Loucy (cell line): ENCODE data around the gene DEFB119.
"Not testable (repeated sequence)": the region's sequence is repeated elsewhere in the genome, so short reads cannot be mapped to it uniquely, and the experiment has no call there.

Experiments used
- H2AFZ ChIP-seq: fragments of 200-600 bp; sonication (generic); 2 replicates; pipeline ENCODE4 v1.6.0; 2016; ENCODE audit warnings: antibody characterized with exemption, mild to moderate bottlenecking, low read length, moderate library complexity
- H3F3A ChIP-seq: fragments of 200-600 bp; 2 replicates; pipeline ENCODE4 v1.6.0; 2016; ENCODE audit warnings: antibody characterized with exemption, low read depth, mild to moderate bottlenecking
- H3K27me3 ChIP-seq: fragments of 200-600 bp; sonication (generic); 2 replicates; pipeline ENCODE4 v1.6.1; 2014; ENCODE audit warnings: low read length, mild to moderate bottlenecking; ENCODE audit not compliant: insufficient read depth, poor library complexity, severe bottlenecking
- H3K36me3 ChIP-seq: fragments of 200-600 bp; sonication (generic); 2 replicates; pipeline ENCODE4 v1.6.1; 2016; ENCODE audit warnings: low read length; ENCODE audit not compliant: insufficient read depth
- H3K4me1 ChIP-seq: fragments of 200-600 bp; sonication (generic); 2 replicates; pipeline ENCODE4 v1.5.1; 2014; ENCODE audit warnings: low read length, mild to moderate bottlenecking; ENCODE audit not compliant: insufficient read depth, poor library complexity, severe bottlenecking
- H3K4me2 ChIP-seq: fragments of 200-600 bp; sonication (generic); 2 replicates; pipeline ENCODE4 v1.6.0; 2014; ENCODE audit warnings: antibody characterized with exemption, low read length, low read depth, mild to moderate bottlenecking; ENCODE audit not compliant: poor library complexity, severe bottlenecking
- H3K4me3 ChIP-seq: fragments of 200-600 bp; sonication (generic); 2 replicates; pipeline ENCODE4 v1.5.1; 2014; ENCODE audit warnings: low read length, mild to moderate bottlenecking, mixed read lengths; ENCODE audit not compliant: poor library complexity, severe bottlenecking
- H3K79me2 ChIP-seq: fragments of 200-600 bp; sonication (generic); 2 replicates; pipeline ENCODE4 v1.6.1; 2014; ENCODE audit warnings: low read length; ENCODE audit not compliant: insufficient read depth
- H3K9ac ChIP-seq: fragments of 200-600 bp; sonication (generic); 2 replicates; pipeline ENCODE4 v1.6.0; 2014; ENCODE audit warnings: mild to moderate bottlenecking, low read depth, low read length, moderate library complexity; ENCODE audit not compliant: poor library complexity, severe bottlenecking
- H3K9me2 ChIP-seq: fragments of 200-600 bp; sonication (generic); replicated peaks from 2 replicates; pipeline ENCODE4 v1.6.1; 2016; ENCODE audit warnings: low read depth, low read length, mixed read lengths
- H3K9me3 ChIP-seq: fragments of 200-600 bp; sonication (generic); 2 replicates; pipeline ENCODE4 v1.6.1; 2014; ENCODE audit warnings: mild to moderate bottlenecking, antibody characterized with exemption, low read length, low read depth; ENCODE audit not compliant: insufficient read depth
- H4K20me1 ChIP-seq: fragments of 200-600 bp; sonication (generic); 2 replicates; pipeline ENCODE4 v1.6.0; 2014; ENCODE audit warnings: antibody characterized with exemption, low read length, mild to moderate bottlenecking; ENCODE audit not compliant: insufficient read depth, poor library complexity, severe bottlenecking
- EZH2phosphoT487 ChIP-seq: fragments of 200-600 bp; IDR thresholded peaks from 2 replicates; pipeline ENCODE4 v1.6.1; 2018; ENCODE audit warnings: antibody characterized with exemption, mild to moderate bottlenecking, moderate library complexity, borderline replicate concordance
- TF ChIP-seq, protein P1 (sequence below): fragments of 200-600 bp; sonication (generic); conservative IDR thresholded peaks from 2 replicates; pipeline ENCODE4 v1.5.1; 2014; ENCODE audit warnings: mild to moderate bottlenecking, antibody characterized with exemption, low read length

DEFB119 gene, protein sequence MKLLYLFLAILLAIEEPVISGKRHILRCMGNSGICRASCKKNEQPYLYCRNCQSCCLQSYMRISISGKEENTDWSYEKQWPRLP

DNA sequence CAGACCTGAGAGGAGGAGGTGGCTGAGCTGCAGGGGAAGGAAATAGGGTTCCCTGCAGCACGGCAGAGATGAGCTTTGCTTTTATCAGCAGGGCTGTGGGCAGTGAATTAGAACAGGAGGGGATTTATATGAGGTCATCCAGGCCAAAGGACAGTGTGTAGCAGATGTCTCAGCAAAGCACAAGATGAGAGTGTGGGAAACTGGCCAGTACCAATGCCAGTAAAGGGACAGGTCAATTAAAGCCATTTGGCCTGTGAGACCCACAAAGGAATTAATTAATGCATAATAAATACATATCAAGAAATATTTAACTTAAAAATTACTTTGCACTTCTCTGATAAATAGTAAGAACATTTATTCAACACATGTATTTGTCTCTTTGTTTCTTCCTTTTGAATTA is at the start of gene DEFB119:
TSS of gene DEFB119 (minus strand) at position 101 of the 400 bp plus-strand sequence. CDS start 107 bp downstream, outside the sequence.
- Histone ChIP-seq H3K9ac (no peak within 1 kb of the TSS), H3K4me2 (no peak within 1 kb of the TSS), H3K27me3 (no peaks in the 10 kb centered on the region), H3K79me2 (no peaks in the 10 kb centered on the region), H3F3A (no peaks in the 10 kb centered on the region), H3K9me3 (no peaks in the 10 kb centered on the region), H3K4me1 (no peaks in the 10 kb centered on the region), H3K9me2 (no peaks in the 10 kb centered on the region), H4K20me1 (no peaks in the 10 kb centered on the region), H2AFZ (no peak within 1 kb of the TSS), H3K36me3 (no peaks in the 10 kb centered on the region), H3K4me3 (no peak within 1 kb of the TSS)
- TF ChIP-seq EZH2phosphoT487, result no peak
- TF ChIP-seq, protein P1, sequence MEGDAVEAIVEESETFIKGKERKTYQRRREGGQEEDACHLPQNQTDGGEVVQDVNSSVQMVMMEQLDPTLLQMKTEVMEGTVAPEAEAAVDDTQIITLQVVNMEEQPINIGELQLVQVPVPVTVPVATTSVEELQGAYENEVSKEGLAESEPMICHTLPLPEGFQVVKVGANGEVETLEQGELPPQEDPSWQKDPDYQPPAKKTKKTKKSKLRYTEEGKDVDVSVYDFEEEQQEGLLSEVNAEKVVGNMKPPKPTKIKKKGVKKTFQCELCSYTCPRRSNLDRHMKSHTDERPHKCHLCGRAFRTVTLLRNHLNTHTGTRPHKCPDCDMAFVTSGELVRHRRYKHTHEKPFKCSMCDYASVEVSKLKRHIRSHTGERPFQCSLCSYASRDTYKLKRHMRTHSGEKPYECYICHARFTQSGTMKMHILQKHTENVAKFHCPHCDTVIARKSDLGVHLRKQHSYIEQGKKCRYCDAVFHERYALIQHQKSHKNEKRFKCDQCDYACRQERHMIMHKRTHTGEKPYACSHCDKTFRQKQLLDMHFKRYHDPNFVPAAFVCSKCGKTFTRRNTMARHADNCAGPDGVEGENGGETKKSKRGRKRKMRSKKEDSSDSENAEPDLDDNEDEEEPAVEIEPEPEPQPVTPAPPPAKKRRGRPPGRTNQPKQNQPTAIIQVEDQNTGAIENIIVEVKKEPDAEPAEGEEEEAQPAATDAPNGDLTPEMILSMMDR, result no peak

DNA sequence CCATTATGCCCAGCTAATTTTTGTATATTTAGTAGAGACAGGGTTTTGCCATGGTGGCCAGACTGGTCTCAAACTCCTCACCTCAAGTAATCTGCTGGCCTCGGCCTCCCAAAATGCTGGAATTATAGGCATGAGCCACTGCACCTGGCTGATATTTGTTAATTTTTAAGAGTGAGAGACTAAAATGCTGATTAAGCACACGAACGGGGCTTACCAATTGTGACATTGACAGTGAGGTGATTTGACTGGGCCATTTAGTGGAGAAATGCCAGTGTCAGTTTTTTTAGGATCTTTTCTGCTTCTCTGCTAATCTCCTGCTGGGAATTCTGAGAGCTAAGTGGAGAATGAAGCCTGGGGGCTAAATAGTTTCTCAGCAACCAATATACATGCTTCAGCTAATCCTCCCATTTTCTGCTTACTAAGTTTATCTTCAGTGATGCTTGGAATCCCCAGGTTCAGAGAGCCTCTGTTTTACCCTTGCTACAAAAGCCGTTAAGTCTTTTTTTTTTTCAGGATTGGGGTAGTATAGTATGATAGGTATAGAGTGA is 40.3 kb upstream of the DEFB119 start:
- Histone ChIP-seq H3K9me2 (no peaks in the 10 kb centered on the region), H3K79me2 (no peaks in the 10 kb centered on the region), H3K27me3 (no peaks in the 10 kb centered on the region), H3K4me2 (no peak overlapping the region), H3K36me3 (no peaks in the 10 kb centered on the region), H3F3A (no peaks in the 10 kb centered on the region), H2AFZ (no peak overlapping the region), H3K4me1 (no peaks in the 10 kb centered on the region), H4K20me1 (no peaks in the 10 kb centered on the region), H3K9ac (no peak overlapping the region), H3K9me3 (no peaks in the 10 kb centered on the region), H3K4me3 (no peak overlapping the region)
- no peak for TF ChIP-seq EZH2phosphoT487
- TF ChIP-seq, protein P1, result no peak

DNA sequence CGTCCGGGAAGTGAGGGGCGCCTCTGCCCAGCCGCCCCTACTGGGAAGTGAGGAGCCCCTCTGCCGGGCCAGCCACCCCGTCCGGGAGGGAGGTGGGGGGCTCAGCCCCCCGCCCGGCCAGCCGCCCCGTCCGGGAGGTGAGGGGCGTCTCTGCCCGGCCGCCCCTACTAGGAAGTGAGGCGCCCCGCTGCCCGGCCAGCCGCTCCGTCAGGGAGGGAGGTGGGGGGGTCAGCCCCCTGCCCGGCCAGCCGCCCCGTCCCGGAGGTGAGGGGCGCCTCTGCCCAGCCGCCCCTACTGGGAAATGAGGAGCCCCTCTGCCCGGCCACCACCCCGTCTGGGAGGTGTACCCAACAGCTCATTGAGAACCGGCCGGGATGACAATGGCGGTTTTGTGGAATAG is 37.2 kb upstream of the DEFB119 start:
- not testable (repeated sequence) for H3K9me2 ChIP-seq, H3K9me3 ChIP-seq, H3K4me3 ChIP-seq, H3K4me2 ChIP-seq, H3K36me3 ChIP-seq, H3K9ac ChIP-seq, H3K27me3 ChIP-seq, H3K4me1 ChIP-seq, H4K20me1 ChIP-seq, H3F3A ChIP-seq, H3K79me2 ChIP-seq, H2AFZ ChIP-seq

DNA sequence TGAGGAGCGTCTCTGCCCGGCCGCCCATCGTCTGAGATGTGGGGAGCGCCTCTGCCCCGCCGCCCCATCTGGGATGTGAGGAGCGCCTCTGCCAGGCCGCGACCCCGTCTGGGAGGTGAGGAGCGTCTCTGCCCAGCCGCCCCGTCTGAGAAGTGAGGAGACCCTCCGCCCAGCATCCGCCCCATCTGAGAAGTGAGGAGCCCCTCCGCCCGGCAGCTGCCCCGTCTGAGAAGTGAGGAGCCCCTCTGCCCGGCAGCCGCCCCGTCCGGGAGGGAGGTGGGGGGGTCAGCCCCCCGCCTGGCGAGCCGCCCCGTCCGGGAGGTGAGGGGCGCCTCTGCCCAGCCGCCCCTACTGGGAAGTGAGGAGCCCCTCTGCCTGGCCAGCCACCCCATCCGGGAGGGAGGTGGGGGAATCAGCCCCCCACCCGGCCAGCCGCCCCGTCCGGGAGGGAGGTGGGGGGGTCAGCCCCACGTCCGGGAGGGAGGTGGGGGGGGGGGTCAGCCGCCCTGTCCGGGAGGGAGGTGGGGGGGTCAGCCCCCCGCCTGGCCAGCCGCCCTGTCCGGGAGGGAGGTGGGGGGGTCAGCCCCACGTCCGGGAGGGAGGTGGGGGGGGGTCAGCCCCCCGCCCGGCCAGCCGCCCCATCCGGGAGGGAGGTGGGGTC is 36.6 kb upstream of the DEFB119 start:
- not testable (repeated sequence) for H3K4me2 ChIP-seq, H2AFZ ChIP-seq, H3K4me1 ChIP-seq, H3K9me2 ChIP-seq, H3K79me2 ChIP-seq, H3K9me3 ChIP-seq, H3K36me3 ChIP-seq, H4K20me1 ChIP-seq, H3F3A ChIP-seq, H3K27me3 ChIP-seq, H3K4me3 ChIP-seq, H3K9ac ChIP-seq
